ENCODE data around the gene TNXB. TPM values are rescaled to one million over a fixed set of nuclear protein-coding genes. Genes with fewer than 3 reads are reported as not detected.

The TNXB gene
- total RNA-seq, 2 donors from 2014 or later: 4.0 to 9.3 TPM

DNA sequence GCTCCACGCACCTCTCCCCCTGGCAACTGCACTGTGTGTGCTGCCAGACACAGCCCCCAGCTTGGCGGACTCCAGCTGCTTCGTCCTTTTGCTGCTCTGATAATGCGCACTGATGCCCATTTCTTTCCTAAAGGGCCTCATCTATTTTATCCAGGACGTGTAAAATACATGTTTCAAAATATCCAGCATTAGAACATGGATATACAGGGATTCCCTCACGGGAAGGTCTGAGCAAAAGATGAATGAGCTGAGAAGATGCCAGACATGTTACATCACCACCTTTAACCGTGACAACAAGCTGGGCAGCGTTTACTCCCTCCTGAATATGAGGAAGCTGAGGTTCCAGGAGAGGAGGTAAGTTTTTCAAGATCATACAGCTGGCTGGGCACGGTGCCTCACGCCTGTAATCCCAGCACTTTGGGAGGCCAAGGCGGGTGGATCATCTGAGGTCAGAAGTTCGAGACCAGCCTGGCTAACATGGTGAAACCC lies 32.8 kb downstream of the TNXB start:
- Histone ChIP-seq H3K4me3 (ENCODE audit: low read length) (no peak overlapping the region), H3K36me3 (ENCODE audit: control insufficient read depth, insufficient read depth, low read length) (no peaks in the 10 kb centered on the region), H3K9me3 (ENCODE audit: control insufficient read depth, low read length) (no peaks in the 10 kb centered on the region), H3K27me3 (ENCODE audit: control insufficient read depth, insufficient read depth, low read length, poor library complexity, severe bottlenecking) (no peaks in the 10 kb centered on the region), H3K27ac (ENCODE audit: low read depth, low read length) (peak overlapping the region; percentile 8), H3K9ac (ENCODE audit: extremely low read depth, low read length, poor library complexity, severe bottlenecking) (no peak overlapping the region), H3K4me1 (ENCODE audit: control insufficient read depth, insufficient read depth, low read length) (no peaks in the 10 kb centered on the region)
- no peak overlapping the region for H3K4me3 Mint-ChIP-seq
- DNase-seq: no peak
- TF ChIP-seq, protein P1, sequence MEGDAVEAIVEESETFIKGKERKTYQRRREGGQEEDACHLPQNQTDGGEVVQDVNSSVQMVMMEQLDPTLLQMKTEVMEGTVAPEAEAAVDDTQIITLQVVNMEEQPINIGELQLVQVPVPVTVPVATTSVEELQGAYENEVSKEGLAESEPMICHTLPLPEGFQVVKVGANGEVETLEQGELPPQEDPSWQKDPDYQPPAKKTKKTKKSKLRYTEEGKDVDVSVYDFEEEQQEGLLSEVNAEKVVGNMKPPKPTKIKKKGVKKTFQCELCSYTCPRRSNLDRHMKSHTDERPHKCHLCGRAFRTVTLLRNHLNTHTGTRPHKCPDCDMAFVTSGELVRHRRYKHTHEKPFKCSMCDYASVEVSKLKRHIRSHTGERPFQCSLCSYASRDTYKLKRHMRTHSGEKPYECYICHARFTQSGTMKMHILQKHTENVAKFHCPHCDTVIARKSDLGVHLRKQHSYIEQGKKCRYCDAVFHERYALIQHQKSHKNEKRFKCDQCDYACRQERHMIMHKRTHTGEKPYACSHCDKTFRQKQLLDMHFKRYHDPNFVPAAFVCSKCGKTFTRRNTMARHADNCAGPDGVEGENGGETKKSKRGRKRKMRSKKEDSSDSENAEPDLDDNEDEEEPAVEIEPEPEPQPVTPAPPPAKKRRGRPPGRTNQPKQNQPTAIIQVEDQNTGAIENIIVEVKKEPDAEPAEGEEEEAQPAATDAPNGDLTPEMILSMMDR (conservative IDR thresholded peaks at IDR 0.05): no peak
- H3K27me3 Mint-ChIP-seq (ENCODE audit: insufficient read depth): peaks cover 3% of the 10 kb centered on the region
- no peak overlapping the region for H3K27ac Mint-ChIP-seq
- no peaks in the 10 kb centered on the region for H3K9me3 Mint-ChIP-seq
- H3K36me3 Mint-ChIP-seq (ENCODE audit: low read depth): no peaks in the 10 kb centered on the region
- H3K4me1 Mint-ChIP-seq: no peaks in the 10 kb centered on the region
- WGBS, 2 experiments (ENCODE audit: insufficient coverage in 1 of 2, insufficient read length in 1 of 2): 74 to 86% methylated on average over 7 to 12 of the region's 12 CpGs

DNA sequence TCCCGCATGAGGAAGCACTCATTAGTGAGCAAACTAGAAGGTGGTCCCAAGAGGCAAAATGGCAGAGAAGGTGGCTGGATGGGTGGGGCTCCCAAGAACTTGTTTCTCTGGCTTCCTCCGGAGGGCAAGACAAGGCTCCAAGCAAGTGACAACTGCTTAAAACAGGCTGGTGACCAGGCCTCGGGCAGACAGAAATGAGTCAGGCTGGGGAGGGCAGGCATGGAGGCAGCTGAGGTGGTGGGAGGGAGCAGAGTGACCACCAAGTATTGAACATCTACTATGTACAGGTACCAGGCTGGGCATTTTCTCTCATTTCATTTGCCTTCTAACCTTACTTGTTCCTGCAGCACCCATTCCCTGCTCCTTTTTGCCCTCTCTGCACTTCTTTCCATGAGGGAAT lies 33.4 kb downstream of the TNXB start:
- H3K9me3 Mint-ChIP-seq: no peaks in the 10 kb centered on the region
- DNase-seq: no peak
- H3K36me3 Mint-ChIP-seq (ENCODE audit: low read depth): no peaks in the 10 kb centered on the region
- Histone ChIP-seq H3K27ac (ENCODE audit: low read depth, low read length) (peak overlapping the region; percentile 8), H3K4me3 (ENCODE audit: low read length) (no peak overlapping the region), H3K4me1 (ENCODE audit: control insufficient read depth, insufficient read depth, low read length) (no peaks in the 10 kb centered on the region), H3K9me3 (ENCODE audit: control insufficient read depth, low read length) (no peaks in the 10 kb centered on the region), H3K27me3 (ENCODE audit: control insufficient read depth, insufficient read depth, low read length, poor library complexity, severe bottlenecking) (no peaks in the 10 kb centered on the region), H3K9ac (ENCODE audit: extremely low read depth, low read length, poor library complexity, severe bottlenecking) (no peak overlapping the region), H3K36me3 (ENCODE audit: control insufficient read depth, insufficient read depth, low read length) (no peaks in the 10 kb centered on the region)
- H3K27ac Mint-ChIP-seq: peak overlapping the region; percentile 38
- H3K4me3 Mint-ChIP-seq: no peak overlapping the region
- H3K4me1 Mint-ChIP-seq: peaks cover 4% of the 10 kb centered on the region
- TF ChIP-seq, protein P1 (conservative IDR thresholded peaks at IDR 0.05): no peak
- peaks cover 3% of the 10 kb centered on the region for H3K27me3 Mint-ChIP-seq (ENCODE audit: insufficient read depth)
- WGBS, 2 experiments (ENCODE audit: insufficient coverage in 1 of 2, insufficient read length in 1 of 2): 86 to 100% methylated on average over 1 to 3 of the region's 3 CpGs

DNA sequence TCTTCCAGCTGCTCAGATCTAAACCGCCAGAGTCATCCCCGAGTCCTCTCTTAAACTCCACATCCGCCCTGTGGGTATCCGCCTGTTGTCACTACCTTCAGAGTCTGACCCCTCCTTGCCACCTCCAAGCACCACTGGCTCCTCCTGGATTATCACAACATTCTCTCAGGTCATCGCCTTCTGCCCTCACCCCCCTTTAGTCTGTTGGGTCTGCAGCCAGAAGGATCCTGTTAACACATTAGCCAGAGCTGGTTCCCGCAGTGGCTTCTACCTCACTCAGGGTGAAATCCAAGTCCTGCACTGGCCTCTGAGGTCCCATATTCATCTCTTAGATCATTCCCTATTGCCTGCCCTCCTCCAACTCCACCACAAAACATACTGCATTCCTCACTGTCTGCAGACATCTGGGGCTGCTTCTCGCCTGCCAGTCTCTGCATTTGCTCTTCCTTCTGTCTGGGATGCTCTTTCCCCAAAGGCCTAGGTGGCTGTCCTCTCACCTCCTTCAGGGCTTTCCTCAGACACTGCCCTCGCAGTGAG lies 34.1 kb downstream of the TNXB start:
- Mint-ChIP-seq H3K36me3 (ENCODE audit: low read depth) (no peaks in the 10 kb centered on the region), H3K4me1 (peaks cover 8% of the 10 kb centered on the region), H3K27ac (peak overlapping the region; percentile 38), H3K4me3 (no peak overlapping the region), H3K27me3 (ENCODE audit: insufficient read depth) (peaks cover 1% of the 10 kb centered on the region), H3K9me3 (no peaks in the 10 kb centered on the region)
- H3K27me3 ChIP-seq (ENCODE audit: control insufficient read depth, insufficient read depth, low read length, poor library complexity, severe bottlenecking): no peaks in the 10 kb centered on the region
- no peak overlapping the region for H3K9ac ChIP-seq (ENCODE audit: extremely low read depth, low read length, poor library complexity, severe bottlenecking)
- H3K27ac ChIP-seq (ENCODE audit: low read depth, low read length): no peak overlapping the region
- no peak overlapping the region for H3K4me3 ChIP-seq (ENCODE audit: low read length)
- no peak for DNase-seq
- no peaks in the 10 kb centered on the region for H3K9me3 ChIP-seq (ENCODE audit: control insufficient read depth, low read length)
- 77 to 92% methylated on average over 5 to 8 of the region's 8 CpGs for whole genome bisulfite sequencing, 2 experiments (ENCODE audit: insufficient coverage in 1 of 2, insufficient read length in 1 of 2)
- H3K36me3 ChIP-seq (ENCODE audit: control insufficient read depth, insufficient read depth, low read length): no peaks in the 10 kb centered on the region
- no peaks in the 10 kb centered on the region for H3K4me1 ChIP-seq (ENCODE audit: control insufficient read depth, insufficient read depth, low read length)
- TF ChIP-seq, protein P1 (conservative IDR thresholded peaks at IDR 0.05): no peak

Data from endodermal cell (in vitro differentiated cells).